Activated T-cell treated with anti-CD3 and anti-CD28 coated beads for 48 hours (primary cell): ENCODE data around the gene JAM3.
"Not testable (repeated sequence)": the region's sequence is repeated elsewhere in the genome, so short reads cannot be mapped to it uniquely, and the experiment has no call there.

Experiments used
- DNase-seq: peaks from one replicate; pipeline ENCODE4 v3.0.0-alpha.2; 2020; ENCODE audit warnings: low read depth

JAM3 gene

DNA sequence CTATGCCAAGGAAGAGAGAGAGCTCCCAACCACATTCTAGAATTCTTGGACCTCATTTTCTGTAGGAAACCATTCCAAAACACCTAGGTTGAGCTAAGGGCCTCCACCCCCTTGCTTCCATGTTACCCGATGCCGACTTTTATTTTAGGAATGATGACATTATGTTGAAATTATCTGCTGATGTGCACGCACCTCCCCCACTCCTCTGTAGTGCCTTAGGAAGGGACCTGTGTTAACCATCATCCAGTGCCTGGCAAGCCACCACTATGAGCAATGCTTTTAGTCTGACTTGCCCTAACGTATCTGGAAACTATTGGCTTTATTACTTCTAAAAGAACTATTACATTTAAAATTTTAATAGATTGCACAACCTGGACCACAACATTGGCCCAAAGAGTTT, 112.8 kb downstream of the JAM3 start:
- DNase-seq, result no peak

DNA sequence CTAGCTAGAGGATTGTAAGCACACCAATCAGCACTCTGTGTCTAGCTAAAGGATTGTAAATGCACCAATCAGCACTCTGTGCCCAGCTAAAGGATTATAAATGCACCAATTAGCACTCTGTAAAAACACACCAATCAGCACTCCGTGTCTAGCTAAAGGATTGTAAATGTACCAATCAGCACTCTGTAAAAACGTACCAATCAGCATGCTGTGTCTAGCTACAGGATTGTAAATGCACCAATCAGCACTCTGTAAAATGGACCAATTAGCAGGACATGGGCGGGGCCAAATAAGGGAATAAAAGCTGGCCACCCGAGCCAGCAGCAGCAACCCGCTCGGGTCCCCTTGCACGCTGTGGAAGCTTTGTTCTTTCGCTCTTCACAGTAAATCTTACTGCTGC, 119.2 kb downstream of the JAM3 start:
- not testable (repeated sequence) for DNase-seq

DNA sequence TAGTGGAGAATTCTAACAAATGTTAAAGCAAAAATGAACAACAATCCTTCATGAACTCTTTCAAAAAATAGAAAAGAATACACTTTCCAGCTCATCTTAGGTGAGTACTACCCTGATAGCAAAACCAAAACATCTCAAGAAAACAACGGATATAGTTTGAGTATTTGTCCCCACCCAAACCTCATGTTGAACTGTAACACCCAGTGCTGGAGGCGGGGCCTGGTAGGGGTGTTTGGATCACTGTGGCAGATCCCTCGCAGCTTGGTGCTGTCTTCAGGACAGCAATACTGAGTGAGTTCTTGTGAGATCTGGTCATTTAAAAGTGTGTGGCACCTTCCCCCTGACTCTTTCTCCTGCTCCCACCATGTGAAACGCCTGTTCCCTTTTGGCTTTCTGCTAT, 127.9 kb downstream of the JAM3 start:
- no peak for DNase-seq

DNA sequence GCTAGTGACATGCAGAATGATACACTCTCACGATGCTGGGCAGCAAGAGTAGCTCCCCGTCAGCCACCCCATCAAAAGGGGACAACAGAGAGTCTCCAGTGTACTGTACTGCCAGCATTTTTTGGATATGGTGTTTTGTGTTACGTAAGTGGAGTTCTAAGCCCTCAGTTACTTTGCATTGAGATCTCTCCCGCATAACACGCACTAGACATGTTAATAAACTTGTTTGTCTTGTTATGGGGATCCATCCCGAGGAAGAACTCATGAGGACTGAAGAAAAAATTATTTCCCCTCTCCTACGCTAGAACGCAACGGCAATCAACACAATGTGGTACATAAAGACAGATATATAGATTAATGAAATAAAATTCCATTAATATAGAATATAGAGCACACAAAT, 130.7 kb downstream of the JAM3 start:
- no peak for DNase-seq

- DNase-seq, result no peak
These were observed 131.8 kb downstream of the JAM3 start for GRCh38 chr11:134200688-134201087.
